Measurements from ENCODE around the gene LTBP4. TPM values are rescaled to one million over a fixed set of nuclear protein-coding genes. Genes with fewer than 3 reads are reported as not detected.

LTBP4 gene
- total and polyA plus RNA-seq, 2 donors (not counting 3 experiments of a cell fraction or from before 2014, with no cell fraction given): 25.9 to 38.0 TPM

DNA sequence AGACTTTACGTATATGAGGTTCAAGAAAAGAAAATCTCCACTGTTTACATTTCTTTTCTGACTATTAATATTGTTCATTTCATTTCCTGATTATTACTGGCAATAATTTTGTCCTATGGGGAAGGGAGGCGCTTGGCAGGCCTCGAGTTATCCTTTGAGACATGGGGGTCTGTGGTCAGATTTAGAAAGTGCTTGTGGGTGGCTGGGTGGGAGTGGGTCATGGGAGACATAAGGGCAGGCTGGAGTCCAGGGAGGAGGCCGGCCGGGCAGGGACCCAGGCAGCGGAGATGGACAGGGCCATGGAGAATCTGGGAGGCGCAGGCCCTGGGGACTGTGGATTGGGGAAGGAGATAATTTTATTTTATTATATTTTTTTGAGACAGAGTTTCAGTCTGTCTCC, 40.1 kb downstream of the LTBP4 start:
- Histone ChIP-seq H3K4me2 (ENCODE audit: insufficient read depth, low read length) (peak overlapping the region; percentile 9), H4K20me1 (replicated peaks; ENCODE audit: control insufficient read depth, extremely low read depth, insufficient read depth, low read length) (no peaks in the 10 kb centered on the region), H3K4me1 (ENCODE audit: control insufficient read depth, extremely low read depth, insufficient read depth, low read length) (peaks cover 20% of the 10 kb centered on the region), H2AFZ (ENCODE audit: low read depth, low read length) (peak overlapping the region; percentile 70), H3K9me1 (replicated peaks; ENCODE audit: control insufficient read depth, extremely low read depth, insufficient read depth, low read length) (no peaks in the 10 kb centered on the region), H3K9me3 (replicated peaks; ENCODE audit: control insufficient read depth, insufficient read depth, low read length) (no peaks in the 10 kb centered on the region), H3K27me3 (ENCODE audit: control insufficient read depth in 2 of 2, insufficient read depth in 2 of 2, low read length in 2 of 2) (no peaks in the 10 kb centered on the region), H3K27ac (ENCODE audit: insufficient read depth, low read depth, low read length) (no peak overlapping the region), H3K9ac (replicated peaks; ENCODE audit: extremely low read depth, insufficient read depth, low read length) (peak overlapping the region; percentile 21), H3K79me2 (ENCODE audit: control insufficient read depth, insufficient read depth, low read length) (no peaks in the 10 kb centered on the region), H3K4me3 (replicated peaks in 1 of 3; ENCODE audit: insufficient read depth in 1 of 3, low read depth in 1 of 3, low read length in 3 of 3) (no peak overlapping the region), H3K36me3 (ENCODE audit: control insufficient read depth in 2 of 2, extremely low read depth in 1 of 2, insufficient read depth in 2 of 2, low read length in 2 of 2) (no peaks in the 10 kb centered on the region)
- DNase-seq (ENCODE audit: low read depth, low spot score) (no peak), FAIRE-seq (no peak)
- dilution Hi-C loops (cut with MboI; ENCODE audit: extremely low pct_ligation_motif_present, low sequenced_read_pairs): no loop called here
- TF ChIP-seq MYC (IDR thresholded peaks at IDR 0.05; ENCODE audit: low read depth, low read length) (no peak), POLR2A (IDR thresholded peaks at IDR 0.05; ENCODE audit: low read depth, low read length) (no peak), POLR2AphosphoS5 (IDR thresholded peaks at IDR 0.05; ENCODE audit: insufficient read depth, low read depth, low read length) (no peak), EZH2 (IDR thresholded peaks at IDR 0.05; ENCODE audit: borderline replicate concordance, low read depth, low read length, severe bottlenecking) (no peak), FOS (IDR thresholded peaks at IDR 0.05; ENCODE audit: borderline replicate concordance, insufficient read depth, low read length) (no peak), JUN (IDR thresholded peaks at IDR 0.05; ENCODE audit: borderline replicate concordance, insufficient read depth, insufficient read length, low read depth) (no peak), GATA2 (IDR thresholded peaks at IDR 0.05; ENCODE audit: insufficient read depth, insufficient read length, low read depth, low read length) (no peak)
- TF ChIP-seq, protein P1, sequence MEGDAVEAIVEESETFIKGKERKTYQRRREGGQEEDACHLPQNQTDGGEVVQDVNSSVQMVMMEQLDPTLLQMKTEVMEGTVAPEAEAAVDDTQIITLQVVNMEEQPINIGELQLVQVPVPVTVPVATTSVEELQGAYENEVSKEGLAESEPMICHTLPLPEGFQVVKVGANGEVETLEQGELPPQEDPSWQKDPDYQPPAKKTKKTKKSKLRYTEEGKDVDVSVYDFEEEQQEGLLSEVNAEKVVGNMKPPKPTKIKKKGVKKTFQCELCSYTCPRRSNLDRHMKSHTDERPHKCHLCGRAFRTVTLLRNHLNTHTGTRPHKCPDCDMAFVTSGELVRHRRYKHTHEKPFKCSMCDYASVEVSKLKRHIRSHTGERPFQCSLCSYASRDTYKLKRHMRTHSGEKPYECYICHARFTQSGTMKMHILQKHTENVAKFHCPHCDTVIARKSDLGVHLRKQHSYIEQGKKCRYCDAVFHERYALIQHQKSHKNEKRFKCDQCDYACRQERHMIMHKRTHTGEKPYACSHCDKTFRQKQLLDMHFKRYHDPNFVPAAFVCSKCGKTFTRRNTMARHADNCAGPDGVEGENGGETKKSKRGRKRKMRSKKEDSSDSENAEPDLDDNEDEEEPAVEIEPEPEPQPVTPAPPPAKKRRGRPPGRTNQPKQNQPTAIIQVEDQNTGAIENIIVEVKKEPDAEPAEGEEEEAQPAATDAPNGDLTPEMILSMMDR (IDR thresholded peaks at IDR 0.05; ENCODE audit: extremely low read depth in 1 of 2, insufficient read depth in 1 of 2, low read depth in 1 of 2, low read length in 2 of 2): no peak
- TF ChIP-seq, protein P2, sequence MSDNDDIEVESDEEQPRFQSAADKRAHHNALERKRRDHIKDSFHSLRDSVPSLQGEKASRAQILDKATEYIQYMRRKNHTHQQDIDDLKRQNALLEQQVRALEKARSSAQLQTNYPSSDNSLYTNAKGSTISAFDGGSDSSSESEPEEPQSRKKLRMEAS (IDR thresholded peaks at IDR 0.05; ENCODE audit: insufficient read depth, insufficient read length): no peak
- ChIA-PET POLR2A (no interaction called here), CTCF (interaction anchor here (0.6 kb wide), 1 partner anchor 349 kb away, joined by 3 read pairs; no protein-coding TSS in a partner anchor)
- intact Hi-C loops (cut with micrococcal nuclease): no loop called here
- no TSS peak for BruUV-seq (replicated peaks)

All from endothelial cell of umbilical vein (primary cell).